ENCODE results near the gene CFTR.

Gene CFTR

DNA sequence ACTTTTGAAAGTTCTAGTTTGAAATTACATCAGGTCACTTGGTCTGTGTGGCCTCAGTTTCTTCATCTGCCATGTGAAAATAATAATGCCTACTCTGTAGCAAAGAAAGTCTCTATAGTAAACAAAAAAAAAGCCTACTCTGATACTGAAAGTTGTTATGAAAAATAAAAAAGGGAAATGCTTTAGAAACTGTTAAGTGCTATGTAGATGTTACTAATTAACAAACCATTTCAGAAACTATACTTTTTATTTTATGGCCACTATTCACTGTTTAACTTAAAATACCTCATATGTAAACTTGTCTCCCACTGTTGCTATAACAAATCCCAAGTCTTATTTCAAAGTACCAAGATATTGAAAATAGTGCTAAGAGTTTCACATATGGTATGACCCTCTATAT, 50.6 kb downstream of the CFTR start:
- TF ChIP-seq EZH2phosphoT487 (IDR thresholded peaks at IDR 0.05; ENCODE audit: low read length) (no peak), EZH2 (optimal IDR thresholded peaks at IDR 0.05; ENCODE audit: low read depth, low read length) (no peak)
- TF ChIP-seq, protein P1, sequence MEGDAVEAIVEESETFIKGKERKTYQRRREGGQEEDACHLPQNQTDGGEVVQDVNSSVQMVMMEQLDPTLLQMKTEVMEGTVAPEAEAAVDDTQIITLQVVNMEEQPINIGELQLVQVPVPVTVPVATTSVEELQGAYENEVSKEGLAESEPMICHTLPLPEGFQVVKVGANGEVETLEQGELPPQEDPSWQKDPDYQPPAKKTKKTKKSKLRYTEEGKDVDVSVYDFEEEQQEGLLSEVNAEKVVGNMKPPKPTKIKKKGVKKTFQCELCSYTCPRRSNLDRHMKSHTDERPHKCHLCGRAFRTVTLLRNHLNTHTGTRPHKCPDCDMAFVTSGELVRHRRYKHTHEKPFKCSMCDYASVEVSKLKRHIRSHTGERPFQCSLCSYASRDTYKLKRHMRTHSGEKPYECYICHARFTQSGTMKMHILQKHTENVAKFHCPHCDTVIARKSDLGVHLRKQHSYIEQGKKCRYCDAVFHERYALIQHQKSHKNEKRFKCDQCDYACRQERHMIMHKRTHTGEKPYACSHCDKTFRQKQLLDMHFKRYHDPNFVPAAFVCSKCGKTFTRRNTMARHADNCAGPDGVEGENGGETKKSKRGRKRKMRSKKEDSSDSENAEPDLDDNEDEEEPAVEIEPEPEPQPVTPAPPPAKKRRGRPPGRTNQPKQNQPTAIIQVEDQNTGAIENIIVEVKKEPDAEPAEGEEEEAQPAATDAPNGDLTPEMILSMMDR (IDR thresholded peaks at IDR 0.05; ENCODE audit: low read length): no peak
- Histone ChIP-seq H3F3A (ENCODE audit: insufficient read depth, low read length) (no peaks in the 10 kb centered on the region), H3K79me2 (ENCODE audit: low read length) (no peaks in the 10 kb centered on the region)

DNA sequence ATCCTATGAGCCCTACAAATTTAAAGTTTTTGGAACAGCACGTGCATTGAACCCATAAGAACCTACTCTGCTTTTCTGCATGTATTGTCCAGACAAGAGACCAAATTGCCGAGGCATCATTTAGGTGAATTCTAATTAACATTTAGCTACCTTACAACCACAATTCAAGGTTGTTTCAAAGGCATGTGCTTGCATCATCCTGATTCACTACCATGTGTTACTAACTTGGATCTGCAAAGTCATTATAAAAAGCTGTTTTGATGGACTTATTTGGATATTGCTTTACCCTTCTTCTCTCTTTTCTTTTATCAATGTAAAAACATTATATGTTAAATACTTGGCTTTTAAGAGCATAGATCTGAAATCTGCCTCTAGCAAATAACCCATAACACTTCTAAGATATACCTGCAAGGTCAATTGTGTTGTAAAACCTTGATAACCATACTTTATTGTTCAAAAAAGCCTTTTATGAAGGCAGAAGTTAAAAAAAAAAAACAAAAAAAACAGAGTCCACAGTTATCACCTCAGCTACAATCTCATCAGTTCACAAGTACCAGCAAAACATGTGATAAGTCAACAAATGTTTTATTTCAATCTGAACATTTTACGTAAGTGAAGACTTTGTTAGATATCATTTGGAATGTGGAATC, 51.9 kb downstream of the CFTR start:
- Histone ChIP-seq H3K9me2 (replicated peaks; ENCODE audit: insufficient read depth, low read length) (no peaks in the 10 kb centered on the region), H3K79me2 (ENCODE audit: low read length) (no peaks in the 10 kb centered on the region), H3K4me1 (ENCODE audit: low read length) (no peaks in the 10 kb centered on the region), H3F3A (ENCODE audit: insufficient read depth, low read length) (no peaks in the 10 kb centered on the region), H3K27ac (ENCODE audit: low read length) (no peak overlapping the region), H3K36me3 (replicated peaks; ENCODE audit: insufficient read depth, low read length) (no peaks in the 10 kb centered on the region), H4K20me1 (ENCODE audit: insufficient read depth, low read length) (no peaks in the 10 kb centered on the region), H3K9ac (ENCODE audit: low read length) (no peak overlapping the region), H3K4me2 (ENCODE audit: low read depth, low read length) (no peak overlapping the region), H2AFZ (ENCODE audit: low read length) (no peak overlapping the region), H3K9me3 (replicated peaks; ENCODE audit: insufficient read depth, low read length) (no peaks in the 10 kb centered on the region), H3K27me3 (replicated peaks; ENCODE audit: insufficient read depth, low read length) (no peaks in the 10 kb centered on the region), H3K4me3 (ENCODE audit: low read length) (no peak overlapping the region)
- DNase-seq: no peak
- TF ChIP-seq EZH2phosphoT487 (IDR thresholded peaks at IDR 0.05; ENCODE audit: low read length) (no peak), EZH2 (optimal IDR thresholded peaks at IDR 0.05; ENCODE audit: low read depth, low read length) (no peak)
- TF ChIP-seq, protein P1 (IDR thresholded peaks at IDR 0.05; ENCODE audit: low read length): no peak

More for the DNA sequence above, 50.6 kb downstream of the CFTR start:
- H3K27ac ChIP-seq (ENCODE audit: low read length): no peak overlapping the region
- H3K36me3 ChIP-seq (replicated peaks; ENCODE audit: insufficient read depth, low read length): no peaks in the 10 kb centered on the region
- no peaks in the 10 kb centered on the region for H4K20me1 ChIP-seq (ENCODE audit: insufficient read depth, low read length)
- no peaks in the 10 kb centered on the region for H3K9me2 ChIP-seq (replicated peaks; ENCODE audit: insufficient read depth, low read length)
- no peak overlapping the region for H2AFZ ChIP-seq (ENCODE audit: low read length)
- H3K9me3 ChIP-seq (replicated peaks; ENCODE audit: insufficient read depth, low read length): no peaks in the 10 kb centered on the region
- no peak overlapping the region for H3K4me2 ChIP-seq (ENCODE audit: low read depth, low read length)
- H3K27me3 ChIP-seq (replicated peaks; ENCODE audit: insufficient read depth, low read length): no peaks in the 10 kb centered on the region
- no peak overlapping the region for H3K9ac ChIP-seq (ENCODE audit: low read length)
- DNase-seq: no peak
- no peaks in the 10 kb centered on the region for H3K4me1 ChIP-seq (ENCODE audit: low read length)
- no peak overlapping the region for H3K4me3 ChIP-seq (ENCODE audit: low read length)

DNA sequence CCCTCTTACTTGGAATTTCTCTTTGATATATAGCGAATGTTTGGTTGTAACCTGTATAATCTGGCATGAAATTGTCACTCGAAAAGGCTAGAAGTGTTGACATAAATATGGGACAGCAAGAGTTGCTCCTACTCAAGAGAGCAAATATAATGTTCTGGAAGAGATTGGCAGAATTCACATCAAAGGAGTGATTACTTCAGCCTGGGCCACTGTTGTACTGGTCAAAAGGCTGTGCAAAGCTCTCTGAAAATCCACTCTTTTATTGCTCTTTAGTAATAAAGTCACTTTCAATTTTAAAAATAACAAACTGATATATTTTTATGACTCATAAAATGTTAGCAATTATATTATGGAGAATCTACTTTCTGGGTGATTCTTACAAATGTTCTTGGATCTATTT, 58.2 kb downstream of the CFTR start:
- no peaks in the 10 kb centered on the region for H3K9me3 ChIP-seq (replicated peaks; ENCODE audit: insufficient read depth, low read length)
- H3K9ac ChIP-seq (ENCODE audit: low read length): no peak overlapping the region
- TF ChIP-seq EZH2 (optimal IDR thresholded peaks at IDR 0.05; ENCODE audit: low read depth, low read length) (no peak), EZH2phosphoT487 (IDR thresholded peaks at IDR 0.05; ENCODE audit: low read length) (no peak)
- TF ChIP-seq, protein P1 (IDR thresholded peaks at IDR 0.05; ENCODE audit: low read length): no peak
- H3F3A ChIP-seq (ENCODE audit: insufficient read depth, low read length): no peaks in the 10 kb centered on the region
- H2AFZ ChIP-seq (ENCODE audit: low read length): no peak overlapping the region
- H3K4me1 ChIP-seq (ENCODE audit: low read length): no peaks in the 10 kb centered on the region
- H3K9me2 ChIP-seq (replicated peaks; ENCODE audit: insufficient read depth, low read length): no peaks in the 10 kb centered on the region
- no peaks in the 10 kb centered on the region for H3K79me2 ChIP-seq (ENCODE audit: low read length)
- no peak overlapping the region for H3K4me2 ChIP-seq (ENCODE audit: low read depth, low read length)
- H3K4me3 ChIP-seq (ENCODE audit: low read length): no peak overlapping the region
- H3K36me3 ChIP-seq (replicated peaks; ENCODE audit: insufficient read depth, low read length): no peaks in the 10 kb centered on the region
- H4K20me1 ChIP-seq (ENCODE audit: insufficient read depth, low read length): no peaks in the 10 kb centered on the region
- H3K27me3 ChIP-seq (replicated peaks; ENCODE audit: insufficient read depth, low read length): no peaks in the 10 kb centered on the region
- H3K27ac ChIP-seq (ENCODE audit: low read length): no peak overlapping the region
- no peak for DNase-seq
